MCF 10A (cell line): Measurements from ENCODE around the gene PREB. TPM values are rescaled to one million over a fixed set of nuclear protein-coding genes. Genes with fewer than 3 reads are reported as not detected.

ENCODE experiments used
- BruUV-seq: library from RNA; stranded (reverse); fragments of 400-500 nt; replicated peaks from 2 replicates; lab custom pipeline; 2021; lab: Mats Ljungman, UMichigan
- CTCF ChIA-PET: fragments of 300-600 bp; sonication (Branson Sonifier 250); formaldehyde crosslinking; extraction: SDS; loops from one replicate; lab custom pipeline; 2021; ENCODE audit warnings: antibody characterized with exemption, inconsistent platforms; lab: Yijun Ruan, JAX
- POLR2A ChIA-PET: fragments of 300-600, 350-650 bp; sonication (Branson Sonifier 250); formaldehyde crosslinking; extraction: SDS; loops from one replicate; lab custom pipeline; 2020; ENCODE audit warnings: antibody characterized with exemption, inconsistent platforms; lab: Yijun Ruan, JAX
- DNase-seq: peaks from one replicate; pipeline ENCODE4 v3.0.0-alpha.2; 2018; ENCODE audit not compliant: unreplicated experiment
- H3K27ac Mint-ChIP-seq: one replicate; pipeline ENCODE4 v1.8.0; 2022; ENCODE audit warnings: mild to moderate bottlenecking, low read depth, mixed read lengths; ENCODE audit not compliant: unreplicated experiment
- H3K27me3 Mint-ChIP-seq: one replicate; pipeline ENCODE4 v1.8.0; 2022; ENCODE audit warnings: mixed read lengths; ENCODE audit not compliant: insufficient read depth, unreplicated experiment
- H3K36me3 Mint-ChIP-seq: one replicate; pipeline ENCODE4 v1.8.0; 2022; ENCODE audit warnings: mild to moderate bottlenecking, moderate library complexity, mixed read lengths; ENCODE audit not compliant: insufficient read depth, unreplicated experiment
- H3K4me1 Mint-ChIP-seq: one replicate; pipeline ENCODE4 v1.8.0; 2022; ENCODE audit warnings: mixed read lengths; ENCODE audit not compliant: insufficient read depth, unreplicated experiment
- H3K4me3 Mint-ChIP-seq: one replicate; pipeline ENCODE4 v1.8.0; 2022; ENCODE audit warnings: mild to moderate bottlenecking, moderate library complexity, mixed read lengths; ENCODE audit not compliant: unreplicated experiment
- H3K9me3 Mint-ChIP-seq: one replicate; pipeline ENCODE4 v1.8.0; 2022; ENCODE audit warnings: mixed read lengths; ENCODE audit not compliant: unreplicated experiment
- CTCF ChIP-seq: fragments of 200-600 bp; IDR thresholded peaks from one replicate; pipeline ENCODE4 v1.8.0; 2022; ENCODE audit warnings: antibody characterized with exemption, mild to moderate bottlenecking; ENCODE audit not compliant: unreplicated experiment
- intact Hi-C: fragments of 100-400 bp; cut with micrococcal nuclease; formaldehyde crosslinking; loops from 2 replicates; pipeline ENCODE4 v1.14.1; 2022
- total RNA-seq: library from RNA; stranded (reverse); gene quantifications from 2 replicates; pipeline ENCODE4 v1.2.3, GENCODE V29; 2022

PREB gene
- total RNA-seq, 1 experiment from 2014 or later: 68.5 TPM

- ChIA-PET CTCF (interaction anchor here (0.6 to 2.0 kb wide), 16 partner anchors 10 to 1053 kb away, joined by 3 to 22 read pairs (median 4); partner anchors contain the start of genes RAB10 and TRIM54), POLR2A (interaction anchor here (0.5 to 2.3 kb wide), 11 partner anchors 9 to 425 kb away, joined by 3 to 8 read pairs (median 4); partner anchors contain the start of genes AGBL5, ATRAID, OST4 and PREB)
- TF ChIP-seq CTCF: no peak
- peak within 1 kb of the TSS; percentile 75 for H3K4me3 Mint-ChIP-seq
- DNase-seq: peak; percentile 46
- no TSS peak for BruUV-seq
- no peaks in the 10 kb centered on the region for H3K27me3 Mint-ChIP-seq
- intact Hi-C loops: loop anchor here (2.0 kb wide), 1 partner anchor 36 kb away; the partner anchor contains the start of gene AGBL5
- no peaks in the 10 kb centered on the region for H3K4me1 Mint-ChIP-seq
- H3K36me3 Mint-ChIP-seq: no peaks in the 10 kb centered on the region
- no peak within 1 kb of the TSS for H3K27ac Mint-ChIP-seq
- no peaks in the 10 kb centered on the region for H3K9me3 Mint-ChIP-seq
Observed at GRCh38 chr2:27086724-27087593, 47.5 kb downstream of the PREB start, which contains the start of gene KHK. Gene KHK, plus strand, starts transcription at chr2:27086772. Its CDS starts 488 bp downstream, at chr2:27087260.

- intact Hi-C loops: loop anchor here (2.0 kb wide), 1 partner anchor 35 kb away; the partner anchor contains the start of gene AGBL5
- H3K36me3 Mint-ChIP-seq: no peaks in the 10 kb centered on the region
- CTCF ChIA-PET: interaction anchor here (0.6 to 2.0 kb wide), 11 partner anchors 13 to 1804 kb away, joined by 3 to 10 read pairs (median 4); partner anchors contain the start of gene TMEM214
- TF ChIP-seq CTCF: peak; percentile 87
- peak; percentile 92 for DNase-seq
- no TSS peak for BruUV-seq
- peaks cover 5% of the 10 kb centered on the region for H3K4me1 Mint-ChIP-seq
- H3K9me3 Mint-ChIP-seq: no peaks in the 10 kb centered on the region
- no peak overlapping the region for H3K27ac Mint-ChIP-seq
- peak overlapping the region; percentile 75 for H3K4me3 Mint-ChIP-seq
- H3K27me3 Mint-ChIP-seq: no peaks in the 10 kb centered on the region
- POLR2A ChIA-PET: interaction anchor here (1.0 to 2.3 kb wide), 9 partner anchors 12 to 283 kb away, joined by 3 to 8 read pairs (median 4); partner anchors contain the start of genes AGBL5, MPV17, OST4 and PREB
Observed at GRCh38 chr2:27086090-27086723, 48.2 kb downstream of the PREB start.

- Mint-ChIP-seq H3K36me3 (no peaks in the 10 kb centered on the region), H3K4me1 (peaks cover 10% of the 10 kb centered on the region), H3K4me3 (peak overlapping the region; percentile 75), H3K27me3 (no peaks in the 10 kb centered on the region), H3K27ac (no peak overlapping the region), H3K9me3 (no peaks in the 10 kb centered on the region)
- ChIA-PET CTCF (interaction anchor here (0.6 to 2.0 kb wide), 10 partner anchors 12 to 1805 kb away, joined by 3 to 10 read pairs (median 4); partner anchors contain the start of gene TMEM214), POLR2A (interaction anchor here (0.8 to 2.4 kb wide), 7 partner anchors 11 to 237 kb away, joined by 3 to 8 read pairs (median 4); partner anchors contain the start of genes AGBL5, MPV17 and OST4)
- no TSS peak for BruUV-seq
- TF ChIP-seq CTCF: no peak
- intact Hi-C loops: loop anchor here (1.0 to 2.0 kb wide), 2 partner anchors 35 to 124 kb away; partner anchors contain the start of gene AGBL5
- DNase-seq: peak; percentile 72
Observed at GRCh38 chr2:27085673-27086089, 48.8 kb downstream of the PREB start.
